GM18861 (cell line): ENCODE data around the gene NUP62.
"Not testable (repeated sequence)": the region's sequence is repeated elsewhere in the genome, so short reads cannot be mapped to it uniquely, and the experiment has no call there.

Experiments used
- ATAC-seq: cut with Tn5 transposase; IDR thresholded peaks from one replicate; pipeline ENCODE4 v1.9.1; 2021; ENCODE audit not compliant: unreplicated experiment

NUP62 gene

GRCh38 chr19:49925486-49925885, 3.8 kb downstream of the NUP62 start:
- no peak for ATAC-seq

GRCh38 chr19:49924881-49925210, 4.5 kb downstream of the NUP62 start:
- not testable (repeated sequence) for ATAC-seq

GRCh38 chr19:49924004-49924880, 5.1 kb downstream of the NUP62 start:
- no peak for ATAC-seq

GRCh38 chr19:49923055-49924003, 6.0 kb downstream of the NUP62 start:
- no peak for ATAC-seq

GRCh38 chr19:49921871-49922795, 7.2 kb downstream of the NUP62 start:
- no peak for ATAC-seq

- no peak for ATAC-seq
These were observed 8.5 kb downstream of the NUP62 start for GRCh38 chr19:49920624-49921363.

- no peak for ATAC-seq
These were observed 11.2 kb downstream of the NUP62 start for GRCh38 chr19:49918089-49918488.

GRCh38 chr19:49916839-49917733, 12.2 kb downstream of the NUP62 start:
- ATAC-seq = no peak

- ATAC-seq = no peak
These were observed 14.0 kb downstream of the NUP62 start for GRCh38 chr19:49915271-49915670.

- ATAC-seq = no peak
These were observed 15.6 kb downstream of the NUP62 start for GRCh38 chr19:49913720-49914119.

GRCh38 chr19:49912965-49913685, 16.2 kb downstream of the NUP62 start:
- no peak for ATAC-seq

GRCh38 chr19:49911381-49912145, 17.7 kb downstream of the NUP62 start:
- no peak for ATAC-seq

GRCh38 chr19:49910179-49910578, 19.1 kb downstream of the NUP62 start:
- no peak for ATAC-seq

GRCh38 chr19:49908480-49909420, 20.6 kb downstream of the NUP62 start:
- ATAC-seq = no peak

GRCh38 chr19:49907745-49908446, 21.4 kb downstream of the NUP62 start:
- ATAC-seq = no peak
